Keratinocyte (primary cell): ENCODE measurements around the gene ARHGAP18.

Experiments used
- EZH2 ChIP-seq: IDR thresholded peaks from one replicate; pipeline ENCODE4 v1.6.1; 2012; ENCODE audit warnings: inconsistent platforms, mild to moderate bottlenecking, low read length, moderate library complexity
- TF ChIP-seq, protein P1 (sequence below), 3 experiments: IDR thresholded peaks in 1 of 3; conservative IDR thresholded peaks in 1 of 3; optimal IDR thresholded peaks in 1 of 3; 2 replicates in 2 of 3; 3 replicates in 1 of 3; pipeline versions ENCODE3 to v1.5.1; 2011; ENCODE audit warnings: low read length in 3 of 3, mild to moderate bottlenecking in 3 of 3, moderate library complexity in 2 of 3, control low read depth in 1 of 3, inconsistent platforms in 1 of 3; ENCODE audit not compliant: insufficient read depth in 2 of 3; ENCODE audit errors: extremely low read depth in 1 of 3

- TF ChIP-seq EZH2, result no peak
- TF ChIP-seq, protein P1, sequence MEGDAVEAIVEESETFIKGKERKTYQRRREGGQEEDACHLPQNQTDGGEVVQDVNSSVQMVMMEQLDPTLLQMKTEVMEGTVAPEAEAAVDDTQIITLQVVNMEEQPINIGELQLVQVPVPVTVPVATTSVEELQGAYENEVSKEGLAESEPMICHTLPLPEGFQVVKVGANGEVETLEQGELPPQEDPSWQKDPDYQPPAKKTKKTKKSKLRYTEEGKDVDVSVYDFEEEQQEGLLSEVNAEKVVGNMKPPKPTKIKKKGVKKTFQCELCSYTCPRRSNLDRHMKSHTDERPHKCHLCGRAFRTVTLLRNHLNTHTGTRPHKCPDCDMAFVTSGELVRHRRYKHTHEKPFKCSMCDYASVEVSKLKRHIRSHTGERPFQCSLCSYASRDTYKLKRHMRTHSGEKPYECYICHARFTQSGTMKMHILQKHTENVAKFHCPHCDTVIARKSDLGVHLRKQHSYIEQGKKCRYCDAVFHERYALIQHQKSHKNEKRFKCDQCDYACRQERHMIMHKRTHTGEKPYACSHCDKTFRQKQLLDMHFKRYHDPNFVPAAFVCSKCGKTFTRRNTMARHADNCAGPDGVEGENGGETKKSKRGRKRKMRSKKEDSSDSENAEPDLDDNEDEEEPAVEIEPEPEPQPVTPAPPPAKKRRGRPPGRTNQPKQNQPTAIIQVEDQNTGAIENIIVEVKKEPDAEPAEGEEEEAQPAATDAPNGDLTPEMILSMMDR (optimal IDR thresholded peaks at IDR 0.05 in 1 of 3, IDR thresholded peaks at IDR 0.05 in 1 of 3, conservative IDR thresholded peaks at IDR 0.05 in 1 of 3; ENCODE audit: extremely low read depth in 1 of 3, insufficient read depth in 2 of 3, low read length in 3 of 3), result no peak
Observed at GRCh38 chr6:129596522-129596921, 113.5 kb downstream of the ARHGAP18 start.
